ENCODE data around the gene RASGEF1C. TPM values are rescaled to one million over a fixed set of nuclear protein-coding genes. Genes with fewer than 3 reads are reported as not detected.
A peak's percentile ranks its signal among the peaks of the same experiment; 100 is the strongest.

RASGEF1C gene
- 0.42 and 2.6 TPM in 2 replicates for total RNA-seq (2014; rRNA removed; shearing (Covaris generic))
- 0.40 and 0.77 TPM in 2 replicates for polyA plus RNA-seq (2016; fragmentation: Nextera tagmentation; extraction: Ambion mirVana)
- long read RNA-seq, partial matches to known transcripts = 0 of 1 reads
- long read RNA-seq, other reads (novel, unspliced or antisense) = 0 of 1 reads

- Mint-ChIP-seq H3K4me3 (peak within 1 kb of the TSS; percentile 65), H3K27ac (no peak within 1 kb of the TSS), H3K27me3 (ENCODE audit: insufficient read depth, low read depth, poor library complexity) (peaks cover 30% of the 10 kb centered on the region), H3K4me1 (peaks cover 8% of the 10 kb centered on the region; the same call in 2 of the 3 replicates), H3K36me3 (ENCODE audit: low read depth) (no peaks in the 10 kb centered on the region; the same call in 2 of the 3 replicates), H3K9me3 (no peaks in the 10 kb centered on the region; the same call in 2 of the 3 replicates)
- ATAC-seq (peak; percentile 74), DNase-seq (ENCODE audit: low spot score) (peak; percentile 85)
- no peak for TF ChIP-seq JUNB (IDR thresholded peaks at IDR 0.05; ENCODE audit: unreplicated experiment)
- TF ChIP-seq, protein P1, sequence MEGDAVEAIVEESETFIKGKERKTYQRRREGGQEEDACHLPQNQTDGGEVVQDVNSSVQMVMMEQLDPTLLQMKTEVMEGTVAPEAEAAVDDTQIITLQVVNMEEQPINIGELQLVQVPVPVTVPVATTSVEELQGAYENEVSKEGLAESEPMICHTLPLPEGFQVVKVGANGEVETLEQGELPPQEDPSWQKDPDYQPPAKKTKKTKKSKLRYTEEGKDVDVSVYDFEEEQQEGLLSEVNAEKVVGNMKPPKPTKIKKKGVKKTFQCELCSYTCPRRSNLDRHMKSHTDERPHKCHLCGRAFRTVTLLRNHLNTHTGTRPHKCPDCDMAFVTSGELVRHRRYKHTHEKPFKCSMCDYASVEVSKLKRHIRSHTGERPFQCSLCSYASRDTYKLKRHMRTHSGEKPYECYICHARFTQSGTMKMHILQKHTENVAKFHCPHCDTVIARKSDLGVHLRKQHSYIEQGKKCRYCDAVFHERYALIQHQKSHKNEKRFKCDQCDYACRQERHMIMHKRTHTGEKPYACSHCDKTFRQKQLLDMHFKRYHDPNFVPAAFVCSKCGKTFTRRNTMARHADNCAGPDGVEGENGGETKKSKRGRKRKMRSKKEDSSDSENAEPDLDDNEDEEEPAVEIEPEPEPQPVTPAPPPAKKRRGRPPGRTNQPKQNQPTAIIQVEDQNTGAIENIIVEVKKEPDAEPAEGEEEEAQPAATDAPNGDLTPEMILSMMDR (conservative IDR thresholded peaks at IDR 0.05; ENCODE audit: low read depth in 2 of 2) = peak in 1 of 2 experiments; percentile 70; a peak in 2 of 4 replicates
- Histone ChIP-seq H3K4me2 (peak within 1 kb of the TSS; percentile 80), H3K27ac (ENCODE audit: low read depth) (no peak within 1 kb of the TSS), H3K9me2 (ENCODE audit: insufficient read depth) (no peaks in the 10 kb centered on the region), H4K20me1 (replicated peaks; ENCODE audit: insufficient read depth) (no peaks in the 10 kb centered on the region), H2AFZ (peak within 1 kb of the TSS; percentile 95), H3K79me2 (replicated peaks; ENCODE audit: insufficient read depth) (no peaks in the 10 kb centered on the region), H3K4me3 (peak within 1 kb of the TSS; percentile 57), H3K27me3 (ENCODE audit: insufficient read depth) (peaks cover 37% of the 10 kb centered on the region), H3K4me1 (ENCODE audit: insufficient read depth) (no peaks in the 10 kb centered on the region), H3F3A (replicated peaks; ENCODE audit: low read depth) (0 out of 2 replicates have a peak, but pooled peaks cover 13% of the 10 kb centered on the region), H3K36me3 (ENCODE audit: insufficient read depth) (no peaks in the 10 kb centered on the region)
These were observed at the start of gene RASGEF1C for GRCh38 chr5:180209137-180209581. Gene RASGEF1C, minus strand, starts transcription at chr5:180209211. Its CDS starts 71,159 bp downstream, at chr5:180138052.

GRCh38 chr5:180253036-180253824, 44.2 kb upstream of the RASGEF1C start:
- no peak overlapping the region for H2AFZ ChIP-seq
- no peak overlapping the region for H3K4me2 ChIP-seq
- Mint-ChIP-seq H3K9me3 (peaks cover 76% of the 10 kb centered on the region), H3K27ac (no peak overlapping the region), H3K4me3 (no peak overlapping the region), H3K4me1 (no peaks in the 10 kb centered on the region), H3K36me3 (ENCODE audit: low read depth) (peaks cover 96% of the 10 kb centered on the region), H3K27me3 (ENCODE audit: insufficient read depth, low read depth, poor library complexity) (peaks cover 4% of the 10 kb centered on the region)
- TF ChIP-seq POLR2AphosphoS5 (IDR thresholded peaks at IDR 0.05; ENCODE audit: low read depth) (no peak), STAT1 (IDR thresholded peaks at IDR 0.05; ENCODE audit: unreplicated experiment) (no peak)
- no peaks in the 10 kb centered on the region for H3F3A ChIP-seq (replicated peaks; ENCODE audit: low read depth)
- H3K4me3 ChIP-seq = no peak overlapping the region
- no peak for DNase-seq (ENCODE audit: low spot score)
- H3K27me3 ChIP-seq (ENCODE audit: insufficient read depth) = no peaks in the 10 kb centered on the region
- peaks cover 38% of the 10 kb centered on the region for H3K36me3 ChIP-seq (ENCODE audit: insufficient read depth)
- ATAC-seq = no peak
- H3K27ac ChIP-seq (ENCODE audit: low read depth) = no peak overlapping the region
- H3K79me2 ChIP-seq (replicated peaks; ENCODE audit: insufficient read depth) = no peaks in the 10 kb centered on the region
- H3K4me1 ChIP-seq (ENCODE audit: insufficient read depth) = no peaks in the 10 kb centered on the region
- H4K20me1 ChIP-seq (replicated peaks; ENCODE audit: insufficient read depth) = no peaks in the 10 kb centered on the region
- H3K9me2 ChIP-seq (ENCODE audit: insufficient read depth) = no peaks in the 10 kb centered on the region

DNA sequence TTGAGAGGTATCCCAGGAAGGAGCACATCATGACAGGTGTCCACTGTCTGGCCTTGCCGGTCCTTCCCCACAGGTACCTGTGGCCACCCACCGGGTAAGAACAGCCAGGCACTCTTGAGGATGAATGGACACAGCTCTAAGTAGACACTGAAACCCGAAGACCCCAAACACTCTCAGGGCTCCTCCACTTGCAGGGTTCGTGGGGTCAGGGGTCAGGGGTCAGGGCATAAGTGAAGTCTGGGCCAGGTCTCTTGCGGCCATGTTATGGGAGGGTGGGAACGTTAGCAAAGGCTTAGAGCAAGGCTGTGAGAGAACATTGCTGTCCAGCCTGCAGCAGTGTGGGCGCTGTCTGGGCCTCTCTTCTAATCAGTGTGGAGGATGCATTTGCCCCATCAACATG, 42.9 kb upstream of the RASGEF1C start:
- Mint-ChIP-seq H3K27me3 (ENCODE audit: insufficient read depth, low read depth, poor library complexity) (peaks cover 4% of the 10 kb centered on the region), H3K36me3 (ENCODE audit: low read depth) (peaks cover 95% of the 10 kb centered on the region), H3K4me1 (no peaks in the 10 kb centered on the region), H3K9me3 (peaks cover 63% of the 10 kb centered on the region), H3K4me3 (no peak overlapping the region), H3K27ac (no peak overlapping the region)
- Histone ChIP-seq H3K27me3 (ENCODE audit: insufficient read depth) (no peaks in the 10 kb centered on the region), H3K4me1 (ENCODE audit: insufficient read depth) (no peaks in the 10 kb centered on the region), H3F3A (replicated peaks; ENCODE audit: low read depth) (no peaks in the 10 kb centered on the region), H3K4me3 (no peak overlapping the region), H3K27ac (ENCODE audit: low read depth) (no peak overlapping the region), H3K36me3 (ENCODE audit: insufficient read depth) (peaks cover 25% of the 10 kb centered on the region), H3K79me2 (replicated peaks; ENCODE audit: insufficient read depth) (no peaks in the 10 kb centered on the region), H3K9me2 (ENCODE audit: insufficient read depth) (no peaks in the 10 kb centered on the region), H4K20me1 (replicated peaks; ENCODE audit: insufficient read depth) (no peaks in the 10 kb centered on the region), H3K4me2 (no peak overlapping the region), H2AFZ (no peak overlapping the region)
- DNase-seq (ENCODE audit: low spot score) = no peak
- ATAC-seq = no peak
- TF ChIP-seq STAT1 (IDR thresholded peaks at IDR 0.05; ENCODE audit: unreplicated experiment) = no peak
- no peak for TF ChIP-seq EZH2phosphoT487 (IDR thresholded peaks at IDR 0.05; ENCODE audit: unreplicated experiment)
- no peak for TF ChIP-seq EZH2 (IDR thresholded peaks at IDR 0.05; ENCODE audit: low read depth, unreplicated experiment)
- no peak for TF ChIP-seq ZNF331 (CRISPR knock-in tag; IDR thresholded peaks at IDR 0.05; ENCODE audit: low read depth)
- no peak for TF ChIP-seq ZNF114 (CRISPR knock-in tag; IDR thresholded peaks at IDR 0.05)
- TF ChIP-seq, protein P1 (conservative IDR thresholded peaks at IDR 0.05; ENCODE audit: low read depth in 2 of 2) = no peak

All from GM23338 (cell line).